Activated CD4-positive, alpha-beta T cell treated with anti-CD3 and anti-CD28 coated beads, Interleukin-2, Interleukin-4, amounts not matched to agents 100 ng/mL and 50 ng/mL, durations not matched to agents 16 hours and 8 hours (primary cell): ENCODE data around the gene ST8SIA4.

Experiments used
- DNase-seq: peaks from one replicate; pipeline ENCODE4 v3.0.0-alpha.2; 2020; ENCODE audit warnings: low spot score

ST8SIA4 gene

DNA sequence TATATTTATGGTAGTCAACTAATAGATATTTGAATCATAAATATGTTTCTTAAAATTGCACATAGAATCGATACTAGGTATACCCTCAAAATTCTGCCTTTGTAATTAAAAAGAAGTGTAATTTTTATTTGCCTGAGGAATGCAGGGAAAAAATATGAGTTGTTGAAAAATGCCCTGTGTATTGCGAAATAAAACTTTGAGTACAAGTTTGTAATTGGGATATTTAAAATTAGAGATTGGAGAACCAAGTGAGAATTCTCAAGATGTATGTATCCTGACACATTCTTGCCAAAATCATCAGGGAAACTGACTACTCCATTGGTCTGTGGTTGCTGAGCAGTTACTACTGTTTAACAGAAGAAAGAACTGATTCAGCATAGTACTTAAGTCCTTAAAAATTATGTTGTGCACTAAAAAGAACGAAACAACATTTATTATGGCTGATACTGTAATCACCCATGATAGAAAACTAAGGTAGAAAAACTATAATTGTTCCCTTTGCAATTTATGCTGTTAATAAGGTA lies 36.0 kb downstream of the ST8SIA4 start:
- no peak for DNase-seq

DNA sequence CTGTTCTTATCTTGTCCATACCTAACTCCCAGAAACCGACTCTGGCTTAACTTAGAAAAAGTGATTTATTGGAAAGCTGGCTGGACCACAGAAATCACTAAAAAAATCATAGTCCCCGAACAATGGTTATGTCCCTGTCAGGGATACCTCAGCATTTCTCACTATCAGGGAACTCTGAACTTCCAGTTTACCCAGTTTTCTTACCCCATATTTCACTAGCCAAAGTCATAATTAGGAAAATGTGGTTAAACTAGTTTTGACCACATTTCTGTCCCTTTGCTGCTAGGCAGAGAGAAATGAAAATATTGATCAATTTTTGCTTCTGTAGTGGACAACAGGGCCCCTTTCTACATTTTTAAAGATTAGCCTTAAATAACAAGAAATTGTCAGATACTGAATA lies 38.2 kb downstream of the ST8SIA4 start:
- no peak for DNase-seq

DNA sequence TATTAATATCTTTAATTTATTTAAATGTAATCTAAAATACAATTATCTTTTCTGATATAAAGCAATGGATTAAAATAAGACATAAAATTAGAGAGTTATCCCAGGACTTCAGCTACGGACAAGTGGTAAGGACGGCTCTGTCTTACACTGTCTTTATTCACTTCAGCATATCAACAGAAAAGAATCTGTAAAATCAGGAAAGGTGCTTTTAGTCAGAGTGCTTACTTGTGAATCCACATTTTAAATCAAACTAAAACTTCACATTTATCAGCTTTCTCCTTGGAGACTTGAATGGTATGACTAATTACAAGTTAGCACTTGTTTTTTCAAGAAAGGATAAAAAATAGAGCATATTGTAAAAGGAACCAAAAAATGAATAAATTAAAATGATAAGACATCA lies 39.3 kb downstream of the ST8SIA4 start:
- DNase-seq = peak; percentile 62

DNA sequence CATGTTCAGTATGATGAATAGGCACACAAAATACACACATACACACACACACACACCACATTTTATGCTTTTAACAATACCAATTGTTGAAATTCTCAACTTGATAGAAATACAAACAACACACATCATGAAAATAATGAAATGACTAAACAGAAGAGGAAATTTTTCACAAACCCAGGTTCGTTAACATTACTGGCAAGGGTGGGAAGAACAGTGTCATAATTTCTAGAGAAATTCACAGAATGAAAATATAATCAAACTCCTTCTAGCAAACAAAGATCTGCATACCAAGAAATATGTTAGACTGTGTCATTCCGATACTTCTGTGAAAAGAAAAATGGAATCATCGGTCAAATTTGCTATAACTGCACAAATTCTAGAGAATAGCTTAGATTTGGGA lies 41.9 kb downstream of the ST8SIA4 start:
- peak; percentile 82 for DNase-seq

DNA sequence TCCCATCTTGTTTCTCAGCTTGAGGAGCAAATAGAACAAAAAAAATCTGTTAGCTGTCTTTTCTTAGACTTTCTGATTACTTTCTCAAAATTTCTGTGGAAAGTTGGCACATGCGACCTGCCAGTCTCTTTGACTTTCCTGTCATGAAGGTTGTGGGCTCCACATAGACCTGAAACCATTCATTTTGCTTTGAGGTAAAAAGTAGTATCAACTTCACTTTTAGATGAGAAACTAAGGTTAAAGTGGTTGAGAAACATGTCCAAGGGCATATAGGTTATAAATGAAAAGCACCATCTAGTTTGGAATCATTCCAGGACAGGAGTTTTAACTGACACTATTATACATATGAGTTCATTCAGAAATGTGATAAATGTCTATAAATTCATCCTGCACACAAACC lies 42.7 kb downstream of the ST8SIA4 start:
- peak; percentile 57 for DNase-seq

DNA sequence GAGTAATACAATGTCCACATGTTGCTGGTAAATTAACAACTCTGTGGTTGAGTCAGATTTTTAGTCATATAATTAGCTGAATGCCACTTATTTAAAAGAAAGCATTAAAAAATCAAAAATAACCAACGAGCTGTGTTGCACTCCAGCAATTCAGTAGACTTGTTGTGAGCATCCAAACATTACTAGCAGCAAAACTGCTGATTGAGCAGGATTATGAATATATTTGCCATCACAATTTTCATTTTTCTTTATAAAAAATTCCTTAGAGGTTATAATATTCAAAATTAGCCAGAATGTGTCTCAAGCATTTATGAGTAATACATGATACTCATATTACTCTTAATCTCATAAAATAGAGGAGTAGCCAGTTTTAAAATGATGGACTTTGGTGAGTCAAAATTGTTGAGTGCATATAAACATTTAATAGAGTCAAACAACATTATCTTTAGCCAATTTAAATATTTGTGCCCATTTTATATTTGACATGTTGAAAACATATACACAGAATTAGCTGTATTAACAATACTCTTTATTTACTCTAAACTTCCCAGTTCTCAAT lies 44.0 kb downstream of the ST8SIA4 start:
- no peak for DNase-seq

DNA sequence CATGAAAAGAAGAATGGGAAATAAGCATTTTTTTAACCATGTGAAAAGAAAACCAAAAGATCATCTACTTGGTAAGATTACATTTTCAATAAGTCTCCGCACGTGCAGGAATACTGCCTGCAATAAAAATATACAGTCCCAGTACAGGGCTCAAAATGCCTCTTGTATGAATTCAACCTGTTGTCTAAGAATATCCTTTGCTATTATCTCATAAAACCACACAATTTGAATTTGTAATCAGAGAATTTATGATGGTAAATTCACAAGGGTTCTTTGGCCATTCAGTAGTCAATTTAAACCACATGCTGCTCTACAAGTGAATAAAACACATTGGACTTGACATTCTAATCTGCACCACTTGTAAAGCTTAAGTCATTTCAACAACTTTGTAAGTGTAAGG lies 46.6 kb downstream of the ST8SIA4 start:
- no peak for DNase-seq

DNA sequence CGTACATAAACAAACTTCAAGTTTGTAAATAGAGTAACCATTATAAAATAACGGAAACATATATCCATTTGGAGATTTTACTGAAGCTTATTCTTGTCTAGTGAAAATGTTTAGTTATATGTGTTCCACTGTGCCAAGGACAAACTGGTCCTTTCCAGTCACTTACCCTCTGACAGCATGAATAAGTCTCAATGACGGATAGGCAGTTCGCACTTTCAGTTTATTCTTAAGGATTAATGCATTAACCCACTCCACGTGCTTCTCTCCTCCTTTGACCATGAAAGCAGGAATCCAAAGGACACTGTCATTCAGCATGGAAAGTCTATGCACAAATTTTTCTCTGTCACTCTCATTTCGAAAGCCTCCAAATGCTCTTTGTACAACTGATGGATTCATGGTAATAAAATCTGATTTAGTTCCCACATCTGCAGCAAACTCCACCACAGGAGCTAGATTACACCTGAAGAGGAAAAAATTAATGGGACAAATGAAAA lies 47.1 kb downstream of the ST8SIA4 start:
- DNase-seq = no peak

DNA sequence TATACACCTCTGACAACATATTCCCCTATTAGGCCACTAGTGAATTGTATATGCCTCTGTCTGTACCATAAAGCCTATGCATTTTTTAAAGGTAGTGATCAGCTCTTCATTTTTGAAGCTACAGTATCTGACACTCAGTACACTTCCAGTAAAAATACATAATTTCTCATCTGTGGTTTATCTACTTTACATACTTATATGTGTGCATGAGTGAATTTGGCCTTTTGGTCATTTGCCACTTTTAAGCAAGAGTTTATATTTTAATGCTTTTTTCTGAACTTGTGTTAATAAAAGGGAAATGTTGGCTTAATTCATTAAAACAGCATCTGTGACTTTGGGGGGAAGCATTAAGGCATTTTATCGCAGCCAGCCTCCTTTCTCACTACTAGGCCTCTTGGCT lies 47.8 kb downstream of the ST8SIA4 start:
- DNase-seq = no peak

DNA sequence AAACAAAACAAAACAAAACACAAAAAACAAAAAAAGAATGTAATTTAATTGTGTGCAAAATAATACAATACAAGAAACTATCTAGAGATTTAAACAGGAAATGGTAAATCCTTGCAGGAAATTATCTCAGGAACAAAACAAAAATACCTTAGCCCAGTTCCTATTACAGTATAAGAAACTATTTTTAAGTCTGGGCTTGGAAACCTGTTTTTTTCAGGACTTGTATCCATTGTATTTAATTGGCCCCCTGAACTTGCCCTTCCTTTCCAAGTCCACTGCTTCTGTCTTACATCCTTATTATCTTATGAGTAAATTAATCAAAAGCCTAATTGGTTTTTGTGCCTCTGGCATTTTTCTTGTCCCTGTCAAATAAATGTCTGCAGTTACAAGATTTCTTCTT lies 48.5 kb downstream of the ST8SIA4 start:
- no peak for DNase-seq

DNA sequence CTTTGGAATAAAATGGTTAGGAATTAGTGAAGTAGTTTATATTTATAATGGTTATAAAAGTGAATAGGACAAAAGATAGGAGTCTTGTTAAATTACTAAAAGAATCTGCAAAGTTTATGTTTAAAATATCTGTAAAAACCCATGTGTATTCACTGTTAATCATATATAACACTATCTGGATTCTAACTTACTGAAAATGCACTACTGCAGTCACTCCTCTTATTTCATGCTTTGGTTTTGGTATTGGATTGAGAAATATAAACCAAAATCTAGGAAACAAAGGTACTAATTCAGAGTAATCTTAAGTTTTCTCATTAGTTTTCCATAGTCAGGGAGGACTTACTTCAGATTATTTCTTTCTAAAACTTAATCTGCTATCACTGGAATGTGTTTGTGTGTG lies 49.5 kb downstream of the ST8SIA4 start:
- DNase-seq = no peak

DNA sequence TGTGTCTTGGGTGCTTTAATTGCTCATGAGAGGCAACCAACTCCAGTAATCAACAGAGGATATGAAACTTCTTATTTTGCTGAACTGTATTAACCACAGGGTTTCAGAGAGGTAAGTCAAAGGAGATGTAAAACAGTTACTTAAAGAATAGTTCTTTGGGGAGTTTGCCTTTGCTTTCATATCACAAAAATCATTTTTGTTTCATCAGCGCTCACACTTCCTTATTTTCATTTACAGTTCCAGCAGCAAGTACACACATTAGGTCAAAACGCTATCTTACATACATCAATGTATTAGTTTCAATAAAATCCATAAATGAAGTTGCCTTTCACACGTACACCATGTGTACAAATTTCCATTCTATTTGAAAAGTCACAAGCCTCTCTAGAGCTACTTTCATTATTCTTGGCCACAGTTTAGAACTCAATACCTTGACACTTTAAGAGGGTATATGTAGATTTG lies 50.1 kb downstream of the ST8SIA4 start:
- peak; percentile 74 for DNase-seq

DNA sequence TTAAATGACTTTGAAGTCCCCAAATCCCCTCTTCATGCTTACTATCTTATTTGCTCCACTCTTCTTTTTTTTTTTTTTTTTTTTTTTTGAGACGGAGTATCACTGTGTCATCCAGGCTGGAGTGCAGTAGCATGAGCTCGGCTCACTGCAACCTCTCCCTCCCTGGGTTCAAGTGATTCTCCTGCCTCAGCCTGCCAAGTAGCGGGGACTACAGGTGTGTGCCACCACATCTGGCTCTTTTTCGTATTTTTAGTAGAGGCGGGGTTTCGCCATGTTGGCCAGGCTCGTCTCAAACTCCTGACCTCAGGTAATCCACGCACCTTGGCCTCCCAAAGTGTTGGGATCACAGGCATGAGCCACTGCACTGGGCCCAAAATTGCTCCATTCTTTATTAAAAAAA lies 51.0 kb downstream of the ST8SIA4 start:
- no peak for DNase-seq

DNA sequence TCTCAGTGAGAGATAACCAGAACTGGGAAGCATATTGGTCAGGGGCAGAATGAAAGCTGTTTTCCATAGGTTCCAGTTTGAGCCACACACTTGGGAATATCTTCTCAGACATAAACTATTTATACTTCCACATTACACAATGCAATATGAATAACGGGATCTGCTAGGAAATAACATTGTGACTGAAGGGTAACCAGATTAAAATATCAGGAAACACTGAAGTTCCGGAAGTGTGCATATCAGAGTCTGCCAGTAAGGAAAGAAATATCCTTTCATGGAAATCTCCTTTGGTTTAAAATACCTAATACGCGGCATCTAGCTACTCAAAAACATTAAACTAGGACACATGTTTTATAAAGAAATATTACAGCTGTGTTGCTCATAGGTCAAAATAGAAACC lies 56.3 kb downstream of the ST8SIA4 start:
- DNase-seq = no peak

DNA sequence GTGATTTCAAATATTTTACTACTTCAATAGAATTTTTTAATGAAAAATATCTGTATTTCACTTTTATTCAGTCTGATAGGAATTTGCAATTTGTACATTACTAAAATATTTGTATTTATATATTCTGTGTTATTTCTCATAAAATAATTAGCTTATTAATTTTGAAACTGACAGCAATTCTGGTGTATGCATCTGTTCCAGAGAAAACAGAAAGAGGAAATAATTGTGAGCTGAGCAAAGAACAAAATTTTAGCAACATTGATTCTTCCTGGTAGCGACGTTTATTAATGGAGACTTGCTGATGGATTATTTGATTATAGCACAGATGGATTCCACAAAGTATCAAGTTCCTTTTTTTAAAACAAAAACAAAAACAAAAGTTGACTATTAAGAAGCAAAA lies 61.0 kb downstream of the ST8SIA4 start:
- DNase-seq = no peak

DNA sequence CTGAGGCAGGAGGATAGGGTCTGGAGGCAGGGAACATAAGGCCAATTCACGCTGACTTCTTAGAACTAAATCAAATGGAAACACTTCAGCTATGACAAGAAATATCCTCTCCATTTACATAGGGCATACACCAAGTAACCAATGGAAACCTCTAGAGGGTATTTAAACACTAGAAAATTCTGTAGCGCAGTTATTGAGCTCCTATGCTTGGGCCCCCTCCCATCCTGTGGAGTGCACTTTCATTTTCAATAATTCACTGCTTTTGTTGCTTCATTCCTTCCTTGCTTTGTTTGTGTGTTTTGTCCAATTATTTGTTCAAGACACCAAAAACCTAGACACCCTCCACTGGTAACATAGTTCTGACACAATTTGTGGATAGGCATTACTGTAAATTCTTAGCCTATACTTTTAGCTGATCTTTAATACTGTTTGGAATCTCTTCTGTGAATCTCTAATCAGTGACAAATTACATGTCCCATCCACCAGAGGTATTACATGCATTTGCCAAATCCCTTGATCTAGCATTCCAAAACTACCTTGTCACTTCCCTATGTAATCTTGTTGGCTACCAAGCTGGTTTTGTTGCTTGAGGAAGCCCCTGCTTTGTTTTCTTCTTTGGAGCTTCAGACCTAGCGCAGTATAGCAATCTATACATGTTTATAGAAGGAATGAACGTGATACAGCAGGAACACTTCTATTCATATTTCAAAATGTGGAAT lies 61.6 kb downstream of the ST8SIA4 start:
- DNase-seq = peak; percentile 53

DNA sequence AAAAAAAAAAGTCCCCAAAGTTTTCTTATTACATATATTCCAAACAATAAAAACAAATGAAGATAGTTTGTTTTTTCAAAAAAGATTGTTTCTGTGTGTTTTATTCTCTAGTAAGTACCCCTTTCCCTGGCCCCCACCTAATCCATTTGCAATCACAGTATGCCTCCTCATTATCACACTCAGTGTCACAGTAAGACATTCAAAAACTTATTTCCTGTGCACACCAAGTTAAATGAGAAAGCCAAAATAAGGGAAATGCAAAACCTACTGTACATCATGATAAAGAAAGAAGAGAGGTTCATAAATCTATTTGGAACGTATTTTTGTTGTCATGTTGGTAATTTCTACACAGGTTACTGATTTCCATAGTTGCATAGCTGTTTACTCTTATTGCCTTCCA lies 62.3 kb downstream of the ST8SIA4 start:
- DNase-seq = no peak

DNA sequence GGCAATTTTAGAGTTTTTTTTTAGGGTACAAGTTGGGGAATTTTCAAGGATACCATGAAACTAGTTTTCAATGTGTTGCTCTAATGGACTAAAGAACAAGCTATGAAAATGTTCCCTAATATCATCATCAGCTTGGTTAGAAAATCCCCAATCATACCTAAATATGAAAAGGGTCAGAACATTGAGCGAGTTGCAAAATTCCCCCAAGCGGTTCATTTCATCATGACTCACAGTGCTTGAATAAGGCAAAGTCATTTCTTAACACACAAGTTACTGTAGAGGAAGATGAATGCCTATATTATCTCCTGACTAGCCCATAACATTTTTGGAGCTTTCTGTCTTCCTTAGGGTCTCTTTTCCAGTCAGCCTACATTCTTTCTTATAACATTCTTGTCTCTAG lies 62.7 kb downstream of the ST8SIA4 start:
- peak; percentile 79 for DNase-seq

DNA sequence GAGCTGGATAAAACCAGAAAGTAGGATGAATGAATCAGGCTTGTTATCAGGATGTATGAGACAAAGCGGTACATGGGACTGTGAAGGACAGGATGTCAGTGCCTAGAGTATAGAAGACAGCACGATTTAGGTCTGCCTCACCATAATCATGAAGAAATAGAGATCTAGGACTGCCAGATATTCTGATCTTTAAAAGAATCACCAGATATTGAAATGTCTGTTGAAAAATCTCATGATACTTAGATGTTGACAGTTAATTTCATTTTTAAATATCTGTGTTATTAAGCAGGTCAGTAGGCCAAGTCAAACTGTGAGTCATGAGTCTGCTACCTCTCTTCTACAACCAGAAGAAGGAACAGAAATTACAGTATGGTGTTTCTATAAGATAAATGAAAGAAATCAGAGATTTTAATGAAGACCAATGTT lies 65.0 kb downstream of the ST8SIA4 start:
- no peak for DNase-seq

DNA sequence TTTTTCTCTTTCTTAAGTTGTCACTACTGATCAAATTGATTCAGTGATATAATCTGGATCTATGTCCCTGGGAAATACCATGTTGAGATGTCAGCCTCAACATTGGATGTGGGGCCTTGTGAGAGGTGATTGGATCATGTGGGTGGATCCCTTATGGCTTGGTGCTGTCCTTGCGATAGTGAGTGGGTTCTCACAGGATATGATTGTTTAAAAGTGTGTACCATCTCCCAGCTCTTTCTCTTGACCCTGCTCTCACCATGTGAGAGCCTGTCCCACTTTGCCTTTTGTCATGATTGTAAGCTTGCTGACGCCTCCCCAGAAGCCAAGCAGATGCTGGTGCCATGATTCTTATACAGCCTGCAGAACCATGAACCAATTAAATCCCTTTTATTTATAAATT lies 68.6 kb downstream of the ST8SIA4 start:
- DNase-seq = no peak

DNA sequence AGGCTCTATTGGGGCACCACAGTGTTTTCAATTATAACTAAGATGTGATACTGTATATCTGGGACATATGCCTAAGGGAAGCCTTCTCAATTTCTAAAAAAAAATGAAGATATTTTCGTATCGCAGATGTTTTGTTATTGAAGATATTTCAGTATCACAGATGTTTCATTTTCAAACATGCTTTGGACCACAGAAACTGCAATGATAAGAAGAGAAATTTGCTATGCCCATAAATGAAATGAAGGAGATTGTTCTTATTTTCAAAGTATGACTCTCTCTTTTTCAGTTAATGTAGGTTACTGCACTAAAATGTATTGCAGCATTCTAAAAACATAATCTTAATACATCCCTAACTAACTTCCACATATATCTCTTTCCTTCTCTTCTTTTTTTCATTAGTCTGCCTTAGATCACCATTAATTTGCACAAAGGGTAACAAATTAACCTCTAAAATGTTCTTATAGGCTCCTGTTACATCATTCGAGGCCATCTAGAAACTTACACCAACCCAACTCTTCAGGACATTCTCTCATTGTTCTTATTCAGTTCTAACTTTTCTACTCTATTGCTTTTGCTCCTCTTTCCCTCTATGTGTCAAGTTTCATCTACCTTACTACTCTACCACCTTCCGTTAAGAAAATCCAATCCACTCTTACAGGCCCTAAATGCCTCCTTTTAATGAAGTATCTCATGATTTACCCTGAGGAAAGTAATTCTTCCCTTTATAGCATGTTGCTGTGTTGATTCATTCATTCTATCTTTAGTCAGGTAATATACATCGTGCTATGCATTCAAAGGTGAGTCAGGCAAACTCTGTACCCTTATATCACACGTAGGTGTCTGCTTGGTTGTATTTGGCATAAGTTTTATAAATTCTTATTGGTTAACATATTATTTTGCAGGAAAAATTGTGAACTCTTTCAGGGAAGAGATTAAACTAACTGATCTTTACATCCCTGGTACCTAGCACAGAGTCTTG lies 70.5 kb downstream of the ST8SIA4 start:
- no peak for DNase-seq

DNA sequence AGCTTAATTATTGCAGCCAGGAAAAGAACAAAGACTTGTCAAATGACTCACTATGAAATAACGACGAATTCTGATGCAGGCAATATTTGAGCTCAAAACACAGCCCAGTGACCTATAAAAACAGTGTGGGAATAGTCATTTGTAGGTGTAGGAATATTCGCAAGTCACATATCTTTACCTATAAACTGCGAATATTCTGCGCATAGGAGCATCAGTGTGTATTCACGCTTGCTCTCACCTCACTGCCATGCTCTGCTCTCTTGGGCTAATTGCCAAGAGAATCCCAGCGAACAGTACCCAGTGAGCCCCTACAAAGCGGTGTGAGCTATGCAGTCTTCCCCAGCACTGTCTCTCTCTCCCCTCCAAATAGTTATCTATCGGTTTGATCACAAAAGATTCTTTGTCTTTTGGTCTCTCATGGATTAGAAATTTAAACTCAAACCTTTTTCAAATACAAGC lies 74.2 kb downstream of the ST8SIA4 start:
- DNase-seq = no peak
